ENCODE results near the gene TOR3A. TPM values are rescaled to one million over a fixed set of nuclear protein-coding genes. Genes with fewer than 3 reads are reported as not detected.
"Not testable (repeated sequence)": the region's sequence is repeated elsewhere in the genome, so short reads cannot be mapped to it uniquely, and the experiment has no call there.

The TOR3A gene, protein sequence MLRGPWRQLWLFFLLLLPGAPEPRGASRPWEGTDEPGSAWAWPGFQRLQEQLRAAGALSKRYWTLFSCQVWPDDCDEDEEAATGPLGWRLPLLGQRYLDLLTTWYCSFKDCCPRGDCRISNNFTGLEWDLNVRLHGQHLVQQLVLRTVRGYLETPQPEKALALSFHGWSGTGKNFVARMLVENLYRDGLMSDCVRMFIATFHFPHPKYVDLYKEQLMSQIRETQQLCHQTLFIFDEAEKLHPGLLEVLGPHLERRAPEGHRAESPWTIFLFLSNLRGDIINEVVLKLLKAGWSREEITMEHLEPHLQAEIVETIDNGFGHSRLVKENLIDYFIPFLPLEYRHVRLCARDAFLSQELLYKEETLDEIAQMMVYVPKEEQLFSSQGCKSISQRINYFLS
- total RNA-seq: 27.5 and 33.4 TPM in 2 replicates

- DNase-seq (ENCODE audit: low read depth in 2 of 2): peak; percentile 58 to 92
Observed at GRCh38 chr1:179081687-179082332, at the start of gene TOR3A. TOR3A (plus strand) TSS chr1:179082070; CDS start chr1:179082129, 59 bp downstream.

DNA sequence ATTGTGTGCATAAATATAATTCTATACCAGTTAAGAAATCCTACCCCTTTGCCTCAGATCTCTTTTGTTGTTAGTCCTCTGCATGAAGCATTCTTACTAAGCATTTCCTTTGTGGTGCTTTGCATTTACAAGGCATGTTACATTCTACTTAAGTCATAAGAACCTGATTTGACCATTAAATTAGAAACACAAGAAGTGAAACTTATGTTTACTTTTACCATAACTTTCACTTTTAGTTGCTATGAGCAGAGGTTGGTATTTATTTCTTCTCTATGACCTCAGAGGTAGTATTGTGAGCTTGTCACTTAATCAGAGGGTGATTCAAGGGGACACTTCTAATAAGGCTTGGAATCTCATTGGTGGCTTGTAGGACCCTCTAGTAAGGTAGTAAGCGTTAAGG lies 47.1 kb upstream of the TOR3A start:
- peak in 1 of 2 donors; percentile 19 for DNase-seq (ENCODE audit: low read depth in 2 of 2)

- DNase-seq (ENCODE audit: low read depth in 2 of 2): peak in 1 of 2 donors; percentile 46
Observed at GRCh38 chr1:179036844-179037465, 44.9 kb upstream of the TOR3A start.

DNA sequence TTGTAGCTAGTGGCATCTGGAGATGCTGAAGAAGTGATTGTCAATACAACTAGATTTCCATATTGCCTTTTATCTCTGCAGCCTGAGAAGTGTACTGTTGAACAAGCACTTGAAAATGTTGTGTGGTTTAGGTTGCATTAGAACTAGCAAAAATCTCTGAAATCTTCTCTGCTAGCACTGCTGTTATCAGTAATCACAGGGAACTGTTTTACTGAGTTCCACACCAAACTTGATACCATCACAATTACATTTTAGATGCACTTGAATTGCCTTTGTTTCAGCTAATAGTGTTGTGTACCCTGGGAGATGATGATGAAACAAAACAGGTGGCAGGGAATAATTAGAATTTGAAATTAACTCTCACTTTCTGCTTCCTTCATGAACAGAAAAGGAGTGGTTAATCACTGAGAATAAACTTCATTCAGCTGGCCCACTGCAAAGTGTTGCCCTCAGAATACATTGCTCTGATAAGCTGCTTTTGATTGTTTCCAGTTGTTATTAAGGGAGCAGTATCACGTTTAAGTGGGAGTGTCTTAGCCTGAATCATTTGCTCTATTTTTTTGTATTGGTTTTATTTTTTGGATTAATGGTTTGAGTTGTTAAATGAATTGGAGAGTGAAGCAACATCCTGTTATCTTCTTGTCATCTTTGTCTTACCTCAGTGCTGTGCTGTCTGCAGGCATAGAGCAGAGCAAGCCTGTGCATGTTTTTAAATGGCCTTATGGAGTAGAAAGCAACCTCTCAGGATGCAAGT lies 43.2 kb upstream of the TOR3A start:
- DNase-seq (ENCODE audit: low read depth in 2 of 2): no peak

- not testable (repeated sequence) for DNase-seq (ENCODE audit: low read depth in 2 of 2)
Observed at GRCh38 chr1:179039502-179040174, 42.2 kb upstream of the TOR3A start.

GRCh38 chr1:179040175-179040551 lies 41.7 kb upstream of the TOR3A start:
- not testable (repeated sequence) for DNase-seq (ENCODE audit: low read depth in 2 of 2)

- no peak for DNase-seq (ENCODE audit: low read depth in 2 of 2)
Observed at GRCh38 chr1:179042087-179042486, 39.8 kb upstream of the TOR3A start.

DNA sequence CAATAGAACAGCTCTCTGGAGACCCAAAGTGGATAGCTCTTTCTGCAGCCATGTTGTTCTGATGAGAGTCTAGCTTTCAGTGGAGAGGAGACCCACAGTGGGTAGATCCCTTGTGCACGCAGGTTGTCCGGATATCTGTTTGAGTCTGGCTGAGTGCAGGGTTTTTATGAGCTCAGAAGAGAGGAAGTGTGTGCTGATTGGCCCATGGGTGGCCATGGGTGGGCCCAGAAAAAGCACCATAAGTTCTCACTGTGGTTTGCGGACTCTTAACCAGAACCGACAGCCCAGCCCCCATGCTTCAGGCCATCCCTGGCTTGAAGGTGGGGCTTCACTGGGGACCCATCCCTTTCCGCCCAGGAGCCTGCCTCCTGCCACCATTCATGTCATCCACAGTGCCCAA lies 39.2 kb upstream of the TOR3A start:
- no peak for DNase-seq (ENCODE audit: low read depth in 2 of 2)

DNA sequence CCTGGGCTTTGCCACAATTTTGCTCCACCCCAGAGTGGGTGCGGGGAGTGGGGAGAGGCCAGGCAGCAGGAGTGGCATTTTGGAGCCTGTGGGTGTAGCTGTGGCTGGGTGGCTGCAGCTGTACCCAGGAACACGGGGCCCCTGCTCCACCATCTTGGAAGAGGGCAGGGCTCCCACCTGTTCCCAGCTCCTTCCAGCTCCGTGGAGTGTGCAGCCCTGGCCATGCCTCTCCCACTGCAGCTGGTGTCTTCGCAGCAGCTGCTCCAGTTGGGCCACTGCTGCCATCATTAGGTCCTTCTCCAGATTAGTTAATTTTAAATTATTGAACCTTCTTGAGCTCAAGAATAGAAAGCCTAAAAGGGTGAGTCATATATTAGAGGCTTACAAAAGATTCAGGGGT lies 38.6 kb upstream of the TOR3A start:
- DNase-seq (ENCODE audit: low read depth in 2 of 2): no peak

GRCh38 chr1:179043907-179044306 lies 38.0 kb upstream of the TOR3A start:
- DNase-seq (ENCODE audit: low read depth in 2 of 2): no peak

- DNase-seq (ENCODE audit: low read depth in 2 of 2): no peak
Observed at GRCh38 chr1:179046808-179047635, 34.8 kb upstream of the TOR3A start.

DNA sequence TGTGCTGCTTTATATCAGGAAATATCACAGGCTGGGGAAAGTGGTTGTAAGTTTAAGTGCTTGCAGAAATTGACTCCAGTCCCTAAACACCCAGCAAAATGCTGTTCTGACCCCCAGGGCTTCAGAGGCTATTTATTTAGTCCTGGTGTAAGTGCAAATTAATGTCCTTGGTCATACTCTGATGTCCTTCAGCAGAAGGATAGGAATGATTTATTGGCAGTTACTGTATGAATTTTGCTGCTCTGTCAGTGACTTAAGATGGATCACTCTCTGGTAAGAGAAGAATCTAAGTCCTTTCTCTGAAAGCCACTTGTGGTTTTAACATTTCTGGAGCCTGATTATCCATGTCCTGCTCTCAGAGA lies 34.3 kb upstream of the TOR3A start:
- DNase-seq (ENCODE audit: low read depth in 2 of 2): no peak

GRCh38 chr1:179048339-179049124 lies 33.3 kb upstream of the TOR3A start:
- DNase-seq (ENCODE audit: low read depth in 2 of 2): no peak

GRCh38 chr1:179052776-179053175 lies 29.1 kb upstream of the TOR3A start:
- no peak for DNase-seq (ENCODE audit: low read depth in 2 of 2)

- DNase-seq (ENCODE audit: low read depth in 2 of 2): no peak
Observed at GRCh38 chr1:179053486-179053885, 28.4 kb upstream of the TOR3A start.

- no peak for DNase-seq (ENCODE audit: low read depth in 2 of 2)
Observed at GRCh38 chr1:179055937-179056336, 25.9 kb upstream of the TOR3A start.

- no peak for DNase-seq (ENCODE audit: low read depth in 2 of 2)
Observed at GRCh38 chr1:179058487-179059483, 23.1 kb upstream of the TOR3A start.
